NCI-H82 treated with DMSO at 0.1 percent for 48 hours (cell line): ENCODE measurements around the gene KLRF2.

Source experiments
- DNase-seq: peaks from one replicate; lab custom pipeline; 2025; ENCODE audit not compliant: unreplicated experiment; lab: John Stamatoyannopoulos, UW

The KLRF2 gene

GRCh38 chr12:9933958-9934357 is 52.7 kb downstream of the KLRF2 start:
- no peak for DNase-seq

GRCh38 chr12:9935026-9935425 is 53.7 kb downstream of the KLRF2 start:
- DNase-seq: no peak

- no peak for DNase-seq
Observed at GRCh38 chr12:9936591-9936990, 55.3 kb downstream of the KLRF2 start.

- DNase-seq: no peak
Observed at GRCh38 chr12:9940375-9940774, 59.1 kb downstream of the KLRF2 start.

GRCh38 chr12:9941838-9942237 is 60.5 kb downstream of the KLRF2 start:
- DNase-seq: no peak

GRCh38 chr12:9943240-9943639 is 62.0 kb downstream of the KLRF2 start:
- DNase-seq: no peak

- DNase-seq: no peak
Observed at GRCh38 chr12:9944391-9944790, 63.1 kb downstream of the KLRF2 start.
